ENCODE results near the gene PSMD5.
A peak's percentile ranks its signal among the peaks of the same experiment; 100 is the strongest.

Gene PSMD5

DNA sequence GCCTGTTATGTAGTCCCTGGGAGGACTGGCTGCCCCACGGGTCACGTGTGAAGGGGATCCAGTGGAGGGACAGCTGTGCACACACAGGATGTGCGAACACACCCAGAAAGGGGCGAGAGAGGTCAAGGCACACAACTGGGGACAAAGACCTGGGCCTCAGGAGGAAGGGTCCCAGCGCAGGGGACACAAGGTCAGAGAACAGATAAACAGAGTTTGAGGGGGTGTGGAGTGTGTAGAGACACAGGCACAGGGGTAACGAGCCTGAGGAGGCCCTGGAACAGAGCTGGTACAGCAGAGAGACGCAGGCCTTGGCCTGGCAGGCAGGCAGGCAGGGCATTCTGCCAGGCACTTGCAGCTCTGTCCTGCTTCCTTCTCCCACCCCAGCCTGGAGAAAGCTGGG is 14.8 kb upstream of the PSMD5 start:
- DNase-seq (ENCODE audit: extremely low read depth in 1 of 2, low read depth in 1 of 2), result no peak

DNA sequence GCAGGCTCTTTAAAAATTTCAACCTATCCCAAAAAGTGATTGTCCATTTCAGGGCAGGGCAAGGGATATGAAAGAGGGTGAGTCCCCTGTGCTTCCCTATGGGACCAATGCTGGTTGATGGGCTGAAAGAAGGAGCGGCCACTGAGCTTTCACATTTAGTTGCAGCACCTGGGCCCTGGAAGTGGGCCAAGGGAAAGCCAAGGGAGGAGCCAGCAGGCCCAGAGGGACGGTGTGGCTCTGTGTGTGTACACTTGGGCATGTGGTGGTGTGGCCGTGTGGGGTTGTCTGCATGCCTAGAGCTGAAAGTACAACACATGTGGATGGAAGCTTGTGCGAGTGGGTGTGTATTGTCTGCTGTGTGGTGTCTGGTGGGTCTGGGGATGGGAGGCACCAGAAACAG is 14.0 kb upstream of the PSMD5 start:
- no peak for DNase-seq (ENCODE audit: extremely low read depth in 1 of 2, low read depth in 1 of 2)

- no peak for DNase-seq (ENCODE audit: extremely low read depth in 1 of 2, low read depth in 1 of 2)
Measured at GRCh38 chr9:120855827-120856670, 13.3 kb upstream of the PSMD5 start.

DNA sequence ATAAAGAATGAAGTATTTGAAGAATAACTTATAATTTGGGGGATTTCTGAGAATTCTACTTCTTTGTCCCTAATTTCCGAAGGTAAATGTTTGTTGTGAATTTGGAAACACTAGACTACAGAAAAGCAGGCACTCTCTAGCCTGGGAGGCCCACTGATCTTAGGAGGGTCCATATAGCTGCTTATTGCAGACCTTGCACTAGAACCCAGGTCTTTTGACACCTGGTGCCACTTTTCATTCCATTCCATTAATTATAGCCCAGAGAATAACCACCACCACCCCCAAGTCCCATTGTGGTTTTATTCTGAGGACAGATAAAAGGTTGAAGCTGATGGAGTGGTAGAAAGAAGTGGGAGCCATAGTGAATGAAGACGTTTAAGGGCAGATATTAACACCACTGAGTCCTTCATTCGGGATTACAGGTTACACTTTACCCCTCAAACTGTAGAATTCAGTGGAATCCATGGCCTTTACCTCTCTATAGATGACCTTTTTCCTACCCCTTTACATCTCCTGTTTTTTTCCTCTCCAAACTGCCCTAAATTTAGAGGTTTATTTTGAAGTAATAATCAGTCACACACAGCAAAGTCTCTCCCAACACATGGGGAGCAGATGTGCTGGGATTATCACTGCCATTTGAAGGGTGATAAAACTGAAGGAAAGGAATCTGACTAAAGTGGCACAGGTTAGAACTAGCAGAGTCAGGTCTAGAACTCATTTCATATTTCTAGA is 12.0 kb upstream of the PSMD5 start:
- no peak for DNase-seq (ENCODE audit: extremely low read depth in 1 of 2, low read depth in 1 of 2)

DNA sequence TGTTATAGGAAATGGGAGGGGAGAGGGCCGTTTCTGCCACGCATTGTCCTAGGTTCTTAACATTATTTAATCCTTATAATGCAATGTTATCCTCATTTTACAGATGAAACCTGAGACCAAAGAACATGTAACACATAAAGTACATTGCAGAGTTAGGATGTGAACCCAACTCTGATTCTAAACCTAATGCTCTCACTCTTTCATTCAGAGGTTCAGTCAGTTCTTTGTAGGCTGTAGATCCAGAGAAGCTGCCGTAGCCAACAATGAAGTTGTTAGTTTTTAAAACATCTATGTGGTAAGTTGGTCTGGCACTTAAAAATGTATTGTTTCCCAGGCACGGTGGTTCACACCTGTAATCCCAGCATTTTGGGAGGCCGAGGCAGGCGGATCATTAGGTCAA is 10.5 kb upstream of the PSMD5 start:
- DNase-seq (ENCODE audit: extremely low read depth in 1 of 2, low read depth in 1 of 2), result no peak

DNA sequence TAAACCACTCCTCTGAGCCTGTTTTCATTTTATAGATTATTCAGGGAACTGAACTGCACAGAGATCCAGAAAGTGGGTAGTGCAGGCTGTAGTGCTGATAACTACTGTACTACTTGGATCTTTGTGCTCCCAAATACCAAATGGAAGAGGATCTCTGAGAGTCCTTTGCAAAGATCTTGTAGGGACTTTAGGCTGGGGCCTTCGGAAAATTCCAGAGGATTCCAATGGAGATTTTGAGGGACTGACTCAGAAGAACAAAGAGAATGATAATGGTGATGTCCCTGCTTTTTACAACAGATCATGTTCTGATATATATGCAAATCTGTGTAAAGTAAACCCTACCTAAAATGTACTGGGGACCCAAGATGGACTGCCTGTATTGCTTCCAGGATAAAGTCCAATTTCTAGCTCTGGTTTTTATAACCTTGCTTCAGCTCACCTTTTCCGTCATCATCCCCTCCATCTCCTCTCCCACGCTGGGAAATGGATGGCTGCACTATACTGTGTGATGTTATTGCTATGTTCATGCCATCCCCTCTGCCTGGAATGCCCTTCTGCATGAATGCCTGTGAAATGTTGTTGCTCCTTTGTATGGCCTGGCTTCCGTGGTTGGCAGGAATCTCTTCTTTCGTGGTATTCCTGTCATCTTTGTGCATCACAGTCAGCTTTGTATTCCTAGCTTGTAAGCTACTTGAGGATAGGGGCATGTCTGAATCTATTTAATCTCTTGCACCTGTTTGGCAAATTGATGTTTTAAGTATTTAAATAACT is 9.7 kb upstream of the PSMD5 start:
- DNase-seq (ENCODE audit: extremely low read depth in 1 of 2, low read depth in 1 of 2), result no peak

- DNase-seq (ENCODE audit: extremely low read depth in 1 of 2, low read depth in 1 of 2), result no peak
Measured at GRCh38 chr9:120851449-120851848, 8.7 kb upstream of the PSMD5 start.

- no peak for DNase-seq (ENCODE audit: extremely low read depth in 1 of 2, low read depth in 1 of 2)
Measured at GRCh38 chr9:120850315-120850714, 7.6 kb upstream of the PSMD5 start.

DNA sequence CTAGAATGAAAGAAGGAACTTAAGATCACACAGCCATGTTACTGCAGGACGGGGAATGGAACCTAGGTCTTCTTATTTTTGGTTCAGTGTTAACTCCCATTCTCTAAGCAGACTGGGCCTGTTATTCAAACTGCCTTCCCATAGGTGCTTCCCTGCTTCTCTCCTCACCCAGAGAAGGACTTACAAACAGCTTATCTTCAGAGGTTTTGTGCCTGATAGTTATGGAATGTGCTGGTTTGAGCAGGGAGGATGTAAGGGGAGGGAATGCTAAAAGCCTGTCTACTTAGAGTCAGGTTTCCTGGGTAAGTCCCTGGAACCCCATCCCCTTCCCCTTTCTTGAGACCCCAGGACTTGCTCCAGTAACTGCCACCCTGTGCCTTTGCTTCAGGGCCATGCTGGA is 4.2 kb upstream of the PSMD5 start:
- DNase-seq (ENCODE audit: extremely low read depth in 1 of 2, low read depth in 1 of 2), result no peak

GRCh38 chr9:120846251-120846889 is 3.6 kb upstream of the PSMD5 start:
- no peak for DNase-seq (ENCODE audit: extremely low read depth in 1 of 2, low read depth in 1 of 2)

DNA sequence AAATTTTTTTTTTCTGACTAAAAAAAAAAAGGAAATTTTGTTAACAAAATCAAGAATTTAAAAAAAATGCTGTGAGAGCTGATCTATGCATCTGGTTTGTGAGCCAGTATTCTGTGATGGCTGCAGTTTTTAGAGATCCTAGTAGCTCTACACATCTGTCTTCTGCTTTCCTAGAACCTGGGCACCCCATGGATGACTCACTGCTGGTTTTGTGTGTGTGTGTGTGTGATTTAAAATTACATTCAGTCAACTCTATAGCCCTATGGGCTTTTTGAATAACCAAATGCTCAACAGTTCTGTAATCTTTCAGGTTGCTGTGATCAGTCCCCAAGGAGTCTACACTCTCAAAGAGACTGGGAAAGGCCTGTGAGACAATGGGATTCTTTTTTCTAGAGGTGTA is 2.5 kb upstream of the PSMD5 start:
- peak in 1 of 2 donors; percentile 71 for DNase-seq (ENCODE audit: extremely low read depth in 1 of 2, low read depth in 1 of 2)

GRCh38 chr9:120841930-120842684 is 615 bp downstream of the PSMD5 start:
- DNase-seq (ENCODE audit: extremely low read depth in 1 of 2, low read depth in 1 of 2), result no peak

GRCh38 chr9:120839146-120839545 is 3.6 kb downstream of the PSMD5 start:
- DNase-seq (ENCODE audit: extremely low read depth in 1 of 2, low read depth in 1 of 2), result no peak

GRCh38 chr9:120837921-120838320 is 4.8 kb downstream of the PSMD5 start:
- no peak for DNase-seq (ENCODE audit: extremely low read depth in 1 of 2, low read depth in 1 of 2)

- DNase-seq (ENCODE audit: extremely low read depth in 1 of 2, low read depth in 1 of 2), result no peak
Measured at GRCh38 chr9:120833325-120833724, 9.4 kb downstream of the PSMD5 start.

DNA sequence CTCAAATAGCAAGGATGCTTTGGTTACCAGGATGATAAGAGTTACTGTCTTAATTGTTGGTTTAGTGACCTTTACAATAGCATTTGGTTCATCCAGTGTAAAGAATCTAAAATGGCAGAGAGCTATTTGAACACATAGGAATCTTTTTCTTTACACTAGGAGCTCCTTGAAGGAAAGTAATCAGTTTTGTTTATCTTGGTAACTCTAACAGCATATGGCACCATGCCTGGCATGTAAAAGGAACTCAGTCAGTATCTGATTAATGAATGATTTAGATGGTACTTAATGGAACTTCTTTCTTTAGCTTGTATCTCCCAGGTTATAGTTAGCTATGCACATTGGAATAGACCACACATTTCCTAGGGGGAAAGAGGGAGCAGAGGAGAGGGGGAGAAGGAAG is 9.9 kb downstream of the PSMD5 start:
- DNase-seq (ENCODE audit: extremely low read depth in 1 of 2, low read depth in 1 of 2), result no peak

- DNase-seq (ENCODE audit: extremely low read depth in 1 of 2, low read depth in 1 of 2), result no peak
Measured at GRCh38 chr9:120830865-120831264, 11.9 kb downstream of the PSMD5 start.

GRCh38 chr9:120830151-120830550 is 12.6 kb downstream of the PSMD5 start:
- no peak for DNase-seq (ENCODE audit: extremely low read depth in 1 of 2, low read depth in 1 of 2)

- no peak for DNase-seq (ENCODE audit: extremely low read depth in 1 of 2, low read depth in 1 of 2)
Measured at GRCh38 chr9:120829650-120830049, 13.1 kb downstream of the PSMD5 start.

DNA sequence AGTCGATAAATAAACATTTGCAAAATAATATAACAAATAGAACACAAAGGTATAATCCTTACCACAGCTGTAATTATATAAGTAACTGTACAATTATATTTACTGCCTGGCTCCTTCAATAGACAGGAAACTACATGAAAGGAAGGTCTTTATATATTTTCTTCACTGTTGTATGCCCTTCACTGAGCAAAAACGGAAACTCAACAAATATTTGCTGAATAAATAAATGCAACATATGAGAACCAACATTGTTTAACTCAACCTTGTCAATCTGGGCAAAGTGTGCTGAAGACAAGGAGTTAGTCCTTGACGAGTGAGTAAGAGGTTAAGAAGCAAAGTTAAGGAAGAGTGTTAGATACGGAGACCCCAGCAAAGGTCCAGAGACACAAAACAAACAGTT is 22.6 kb downstream of the PSMD5 start:
- DNase-seq (ENCODE audit: extremely low read depth in 1 of 2, low read depth in 1 of 2), result no peak
